ENCODE data around the gene CCT6A. TPM values are rescaled to one million over a fixed set of nuclear protein-coding genes. Genes with fewer than 3 reads are reported as not detected.
"Not testable (repeated sequence)": the region's sequence is repeated elsewhere in the genome, so short reads cannot be mapped to it uniquely, and the experiment has no call there.

CCT6A gene
- polyA plus RNA-seq, 3 donors from 2014 or later, result 64.6 to 91.0 (median 77.6) TPM

GRCh38 chr7:56097700-56098099 is 46.1 kb downstream of the CCT6A start:
- H3K4me1 Mint-ChIP-seq, result peaks cover 0 to 2% of the 10 kb centered on the region in 2 donors
- H3K4me3 Mint-ChIP-seq, result no peak overlapping the region
- no peak overlapping the region for H3K27ac Mint-ChIP-seq
- H3K36me3 Mint-ChIP-seq, result peaks cover 12 to 24% (median 14%) of the 10 kb centered on the region in 3 donors
- peaks cover 0 to 3% (median 2%) of the 10 kb centered on the region in 3 donors for H3K27me3 Mint-ChIP-seq (ENCODE audit: low read depth in 3 of 3)
- H3K9me3 Mint-ChIP-seq, result no peaks in the 10 kb centered on the region
- no peak for DNase-seq

DNA sequence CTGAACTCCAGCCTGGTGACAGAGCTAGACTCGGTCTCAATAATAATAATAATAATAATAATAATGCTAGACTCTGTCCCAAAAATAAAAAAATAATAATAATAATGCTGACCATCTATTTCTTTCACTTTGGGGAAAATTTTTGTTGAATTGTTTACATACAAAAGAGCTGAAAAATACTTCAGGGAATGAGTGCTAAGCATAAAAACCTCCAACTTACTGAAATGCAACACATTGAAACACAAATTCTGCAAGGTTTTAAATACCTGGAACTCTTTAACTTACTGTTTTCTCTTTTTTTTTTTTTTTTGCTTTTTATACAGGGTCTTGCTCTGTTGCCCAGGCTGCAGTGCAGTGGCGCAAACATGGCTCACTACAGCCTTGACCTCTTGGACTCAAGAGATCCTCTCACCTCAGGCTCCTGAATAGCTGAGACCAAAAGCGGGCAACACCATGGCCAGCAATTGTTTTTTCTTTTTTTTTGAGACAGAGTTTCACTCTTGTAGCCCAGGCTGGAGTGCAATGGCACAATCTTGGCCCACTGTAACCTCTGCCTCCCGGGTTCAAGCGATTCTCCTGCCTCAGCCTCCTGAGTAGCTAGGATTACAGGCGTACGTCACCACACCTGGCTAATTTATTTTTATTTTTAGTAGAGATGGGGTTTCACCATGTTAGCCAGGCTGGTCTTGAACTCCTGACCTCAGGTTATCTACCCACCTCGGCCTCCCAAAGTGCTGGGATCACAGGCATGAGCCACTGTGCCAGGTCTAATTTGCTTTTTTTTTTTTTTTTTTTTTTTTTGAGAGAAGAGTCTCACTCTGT is 46.8 kb downstream of the CCT6A start:
- H3K27me3 Mint-ChIP-seq (ENCODE audit: low read depth in 3 of 3); H3K9me3 Mint-ChIP-seq; H3K4me1 Mint-ChIP-seq; DNase-seq; H3K4me3 Mint-ChIP-seq: not testable (repeated sequence)
- Mint-ChIP-seq H3K36me3 (peaks cover 12 to 25% (median 14%) of the 10 kb centered on the region in 3 donors), H3K27ac (peak overlapping the region in 2 of 6 donors; percentile 28 to 46)

DNA sequence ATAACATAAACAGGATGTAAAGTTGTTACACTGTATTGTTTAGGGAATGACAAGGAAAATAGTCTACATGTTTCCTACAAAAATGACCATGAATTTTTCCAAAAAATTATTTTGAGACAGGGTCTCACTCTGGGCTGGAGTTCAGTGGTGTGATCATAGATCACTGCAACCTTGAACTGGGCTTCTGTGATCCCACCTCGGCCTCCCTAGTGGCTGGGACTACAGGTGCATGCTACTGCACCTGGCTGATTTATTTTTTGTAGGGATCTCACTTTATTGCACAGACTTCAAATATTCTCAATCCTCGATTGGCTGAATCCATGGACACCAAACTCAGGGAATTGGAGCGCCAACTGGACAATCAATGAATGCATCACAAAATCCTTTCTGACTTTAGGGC is 48.1 kb downstream of the CCT6A start:
- Mint-ChIP-seq H3K4me3 (no peak overlapping the region), H3K27me3 (ENCODE audit: low read depth in 3 of 3) (peaks cover 0 to 3% (median 2%) of the 10 kb centered on the region in 3 donors), H3K4me1 (peaks cover 4 to 9% of the 10 kb centered on the region in 2 donors), H3K9me3 (no peaks in the 10 kb centered on the region), H3K27ac (no peak overlapping the region), H3K36me3 (peaks cover 14 to 30% (median 15%) of the 10 kb centered on the region in 3 donors)
- DNase-seq, result no peak

DNA sequence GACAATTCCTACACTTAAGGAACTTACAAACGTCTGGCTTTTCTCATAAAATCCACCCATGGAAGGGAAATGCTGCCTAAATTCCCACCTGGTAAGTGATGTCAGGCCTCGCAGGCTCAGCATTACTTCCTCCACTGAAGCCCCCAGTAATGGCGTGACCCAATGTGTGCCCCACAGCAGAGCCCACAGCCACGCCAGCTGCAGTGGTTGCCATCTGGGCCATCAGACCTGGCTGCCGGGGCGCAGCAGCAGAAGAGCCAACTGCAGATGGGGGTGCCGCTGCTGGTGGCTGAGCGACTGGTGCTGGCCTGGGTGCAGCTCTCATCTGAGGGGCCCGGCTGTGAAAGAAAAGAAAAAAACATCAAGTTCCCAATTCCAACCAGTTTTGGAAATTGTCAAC is 52.6 kb downstream of the CCT6A start:
- H3K27me3 Mint-ChIP-seq (ENCODE audit: low read depth in 3 of 3), result peaks cover 9 to 14% (median 9%) of the 10 kb centered on the region in 3 donors
- DNase-seq, H3K4me3 Mint-ChIP-seq, H3K27ac Mint-ChIP-seq, H3K9me3 Mint-ChIP-seq: not testable (repeated sequence)
- H3K4me1 Mint-ChIP-seq, result peaks cover 33 to 40% of the 10 kb centered on the region in 2 donors
- peaks cover 12 to 36% (median 14%) of the 10 kb centered on the region in 3 donors for H3K36me3 Mint-ChIP-seq

DNA sequence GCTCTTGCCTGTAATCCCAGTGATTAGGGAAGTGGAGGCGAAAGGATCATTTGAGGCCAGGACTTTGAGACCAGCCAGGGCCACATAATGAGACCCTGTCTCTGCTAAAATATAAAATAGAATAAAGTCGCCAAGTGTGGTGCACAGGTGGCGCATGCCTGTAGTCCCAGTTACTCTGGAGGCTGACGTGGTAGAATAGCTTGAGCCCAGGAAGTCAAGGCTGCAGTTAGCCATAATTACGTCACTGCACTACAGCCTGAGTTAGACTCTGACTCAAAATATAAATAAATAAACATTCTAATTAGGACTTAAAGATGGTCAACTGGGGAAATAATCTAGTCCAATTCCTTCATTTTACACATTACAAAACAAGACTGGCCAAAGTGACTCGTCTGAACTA is 53.9 kb downstream of the CCT6A start:
- Mint-ChIP-seq H3K4me3 (peak overlapping the region; percentile 94 to 100 (median 99)), H3K4me1 (peaks cover 33 to 40% of the 10 kb centered on the region in 2 donors), H3K9me3 (no peaks in the 10 kb centered on the region), H3K36me3 (peaks cover 7 to 29% (median 10%) of the 10 kb centered on the region in 3 donors), H3K27me3 (ENCODE audit: low read depth in 3 of 3) (peaks cover 9 to 15% (median 13%) of the 10 kb centered on the region in 3 donors), H3K27ac (peak overlapping the region; percentile 96 to 100 (median 98))
- DNase-seq, result peak; percentile 10 to 31 (median 24)

DNA sequence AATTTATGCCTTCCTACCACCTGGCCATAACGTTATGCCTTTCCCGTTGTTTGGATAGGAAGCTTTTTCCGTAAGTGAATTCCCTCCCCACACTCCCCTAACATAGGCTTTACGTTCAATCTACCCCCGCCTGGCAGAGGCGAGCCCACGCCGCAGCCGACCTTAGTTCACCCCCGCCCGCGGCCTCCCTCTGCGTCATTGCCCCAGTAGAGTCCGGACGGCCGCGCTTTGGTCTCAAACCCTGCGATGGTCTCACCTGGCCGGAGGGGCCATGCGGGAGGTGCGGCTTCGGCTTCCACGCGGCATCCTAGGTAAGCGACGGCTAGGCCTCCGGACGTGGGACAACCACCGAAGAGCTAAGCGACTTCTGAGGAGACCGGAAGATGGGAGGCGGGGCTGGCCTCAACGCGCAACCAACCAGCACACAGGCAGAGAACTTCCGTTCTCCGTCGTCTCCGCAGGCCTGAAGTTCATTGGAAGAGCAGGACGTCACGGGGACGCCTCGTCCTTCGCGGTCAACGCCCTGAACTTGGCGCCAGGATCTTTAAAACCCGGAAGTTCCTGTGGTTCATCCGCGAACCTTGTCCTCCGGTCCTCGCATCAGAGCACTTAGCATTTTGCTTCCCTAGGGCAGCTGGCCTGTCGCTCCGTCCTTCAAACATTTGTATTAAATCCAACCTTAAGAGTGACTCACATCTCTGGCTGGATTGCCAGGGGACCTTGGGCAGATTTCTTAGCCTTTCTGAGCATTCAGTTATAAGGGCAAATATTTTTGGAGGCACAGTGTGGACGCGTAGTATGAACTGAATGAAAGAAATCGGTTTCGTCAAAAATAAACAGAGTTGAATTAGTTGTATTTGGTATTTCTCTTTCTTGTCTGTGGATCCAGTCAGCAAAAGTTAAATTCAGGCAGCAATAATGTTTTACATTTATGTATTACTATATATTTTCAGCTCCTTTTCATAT is 54.8 kb downstream of the CCT6A start, which contains the start of gene CHCHD2:
Gene CHCHD2 (minus strand): TSS at position 369 of the 966 bp plus-strand sequence. CDS start 63 bp downstream, at position 306.
- peak within 1 kb of the TSS; percentile 96 to 100 (median 98) for H3K27ac Mint-ChIP-seq
- H3K4me3 Mint-ChIP-seq, result peak within 1 kb of the TSS; percentile 94 to 100 (median 99)
- no peaks in the 10 kb centered on the region for H3K9me3 Mint-ChIP-seq
- DNase-seq, result peak; percentile 92 to 95 (median 94)
- peaks cover 9 to 14% (median 12%) of the 10 kb centered on the region in 3 donors for H3K27me3 Mint-ChIP-seq (ENCODE audit: low read depth in 3 of 3)
- peaks cover 1 to 21% (median 4%) of the 10 kb centered on the region in 3 donors for H3K36me3 Mint-ChIP-seq
- H3K4me1 Mint-ChIP-seq, result peaks cover 31 to 40% of the 10 kb centered on the region in 2 donors

- Mint-ChIP-seq H3K4me3 (peak overlapping the region in 3 of 5 donors; percentile 55 to 100 (median 99)), H3K9me3 (no peaks in the 10 kb centered on the region), H3K36me3 (peaks cover 0 to 14% (median 4%) of the 10 kb centered on the region in 3 donors), H3K4me1 (peaks cover 31 to 40% of the 10 kb centered on the region in 2 donors), H3K27ac (peak overlapping the region in 4 of 6 donors; percentile 8 to 81 (median 33)), H3K27me3 (ENCODE audit: low read depth in 3 of 3) (peaks cover 9 to 14% (median 13%) of the 10 kb centered on the region in 3 donors)
- no peak for DNase-seq
Observed at GRCh38 chr7:56107954-56108258, 56.3 kb downstream of the CCT6A start.

- H3K27me3 Mint-ChIP-seq (ENCODE audit: low read depth in 3 of 3), result peaks cover 9 to 18% (median 15%) of the 10 kb centered on the region in 3 donors
- no peaks in the 10 kb centered on the region for H3K9me3 Mint-ChIP-seq
- no peak overlapping the region for H3K27ac Mint-ChIP-seq
- peaks cover 0 to 10% (median 0%) of the 10 kb centered on the region in 3 donors for H3K36me3 Mint-ChIP-seq
- H3K4me3 Mint-ChIP-seq, result no peak overlapping the region
- DNase-seq, result no peak
- peaks cover 22 to 23% of the 10 kb centered on the region in 2 donors for H3K4me1 Mint-ChIP-seq
Observed at GRCh38 chr7:56110611-56111010, 59.0 kb downstream of the CCT6A start.

DNA sequence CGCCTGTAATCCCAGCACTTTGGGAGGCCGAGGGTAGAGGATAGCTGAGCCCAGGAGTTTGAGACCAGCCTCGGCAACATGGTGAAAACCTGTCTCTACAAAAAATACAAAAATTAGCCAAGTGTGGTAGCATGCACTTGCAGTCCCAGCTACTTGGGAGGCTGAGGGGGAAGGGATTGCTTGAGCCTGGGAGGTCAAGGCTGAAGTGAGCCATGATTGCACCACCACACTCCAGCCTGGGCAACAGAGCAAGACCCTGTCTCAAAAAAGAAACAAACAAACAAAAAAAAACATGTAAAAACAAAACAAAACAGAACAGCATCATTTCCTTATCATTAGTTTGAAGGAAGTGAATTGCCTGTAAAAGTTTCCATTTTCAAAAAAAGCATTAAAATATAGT is 60.7 kb downstream of the CCT6A start:
- H3K27me3 Mint-ChIP-seq (ENCODE audit: low read depth in 3 of 3); H3K9me3 Mint-ChIP-seq; DNase-seq; H3K27ac Mint-ChIP-seq; H3K4me1 Mint-ChIP-seq; H3K36me3 Mint-ChIP-seq; H3K4me3 Mint-ChIP-seq: not testable (repeated sequence)

Other genes with a start within 250 kb of the CCT6A start
- not detected for gene SEPTIN14, start 189.0 kb upstream of the CCT6A start, polyA plus RNA-seq
- gene ZNF713, start 164.3 kb upstream of the CCT6A start, polyA plus RNA-seq, result 1 to 10 TPM in 2 of 3 donors, not detected in 1; 1.2 to 4.3 TPM
- gene MRPS17, start 99.9 kb upstream of the CCT6A start, polyA plus RNA-seq, result 10 to 100 TPM; 13.8 to 20.2 (median 16.4) TPM
- 10 to 100 TPM; 37.6 to 58.6 (median 54.1) TPM for gene NIPSNAP2, start 87.2 kb upstream of the CCT6A start, polyA plus RNA-seq
- 1 to 10 TPM; 3.2 to 6.8 (median 5.1) TPM for gene PSPH, start 321 bp upstream of the CCT6A start, polyA plus RNA-seq
- 100 to 1,000 TPM in 2 of 3 donors, 10 to 100 TPM in 1; 86.1 to 198 (median 188) TPM for gene SUMF2, start 12.5 kb downstream of the CCT6A start, polyA plus RNA-seq
- under 1 TPM in 2 of 3 donors, not detected in 1; 0.10 to 0.16 TPM for gene PHKG1, start 41.2 kb downstream of the CCT6A start, polyA plus RNA-seq
- gene CHCHD2, start 54.7 kb downstream of the CCT6A start, polyA plus RNA-seq, result 100 to 1,000 TPM; 512 to 798 (median 585) TPM
- not detected for gene NUPR2, start 64.7 kb downstream of the CCT6A start, polyA plus RNA-seq

All from immature natural killer cell (primary cell).